ENCODE results near the gene PLEKHM3.

The PLEKHM3 gene

GRCh38 chr2:208001924-208002323, 23.4 kb downstream of the PLEKHM3 start:
- no peak overlapping the region for H3K4me3 ChIP-seq (replicated peaks; ENCODE audit: insufficient read depth, low read length)
- H3K27ac ChIP-seq (replicated peaks), result no peak overlapping the region
- H3K27me3 ChIP-seq (ENCODE audit: insufficient read depth, poor library complexity, severe bottlenecking), result no peaks in the 10 kb centered on the region
- DNase-seq (ENCODE audit: low read depth in 1 of 2, low spot score in 1 of 2), result no peak
- TF ChIP-seq CTCF (IDR thresholded peaks at IDR 0.05; ENCODE audit: insufficient read depth, low read length) (no peak), GABPA (IDR thresholded peaks at IDR 0.05; ENCODE audit: low read depth) (no peak)

GRCh38 chr2:208000701-208001395, 24.5 kb downstream of the PLEKHM3 start:
- H3K27ac ChIP-seq (replicated peaks), result no peak overlapping the region
- H3K4me3 ChIP-seq (replicated peaks; ENCODE audit: insufficient read depth, low read length), result no peak overlapping the region
- TF ChIP-seq SPI1 (IDR thresholded peaks at IDR 0.05; ENCODE audit: borderline replicate concordance, low read depth), result no peak
- TF ChIP-seq POLR2AphosphoS5 (IDR thresholded peaks at IDR 0.05; ENCODE audit: low read depth), result no peak
- TF ChIP-seq REST (IDR thresholded peaks at IDR 0.05; ENCODE audit: insufficient replicate concordance, low read depth), result no peak
- TF ChIP-seq GABPA (IDR thresholded peaks at IDR 0.05; ENCODE audit: low read depth), result no peak
- TF ChIP-seq CTCF (IDR thresholded peaks at IDR 0.05; ENCODE audit: insufficient read depth, low read length), result no peak
- H3K27me3 ChIP-seq (ENCODE audit: insufficient read depth, poor library complexity, severe bottlenecking), result no peaks in the 10 kb centered on the region
- DNase-seq (ENCODE audit: low read depth in 1 of 2, low spot score in 1 of 2), result no peak

GRCh38 chr2:207996848-207997247, 28.5 kb downstream of the PLEKHM3 start:
- DNase-seq (ENCODE audit: low read depth in 1 of 2, low spot score in 1 of 2), result peak; percentile 25 to 57
- Histone ChIP-seq H3K4me3 (replicated peaks; ENCODE audit: insufficient read depth, low read length) (no peak overlapping the region), H3K27ac (replicated peaks) (no peak overlapping the region), H3K27me3 (ENCODE audit: insufficient read depth, poor library complexity, severe bottlenecking) (no peaks in the 10 kb centered on the region)
- TF ChIP-seq GABPA (IDR thresholded peaks at IDR 0.05; ENCODE audit: low read depth) (no peak), CTCF (IDR thresholded peaks at IDR 0.05; ENCODE audit: insufficient read depth, low read length) (no peak), SPI1 (IDR thresholded peaks at IDR 0.05; ENCODE audit: borderline replicate concordance, low read depth) (no peak), REST (IDR thresholded peaks at IDR 0.05; ENCODE audit: insufficient replicate concordance, low read depth) (no peak), POLR2AphosphoS5 (IDR thresholded peaks at IDR 0.05; ENCODE audit: low read depth) (no peak)

GRCh38 chr2:207995887-207996286, 29.4 kb downstream of the PLEKHM3 start:
- H3K27me3 ChIP-seq (ENCODE audit: insufficient read depth, poor library complexity, severe bottlenecking), result no peaks in the 10 kb centered on the region
- no peak for DNase-seq (ENCODE audit: low read depth in 1 of 2, low spot score in 1 of 2)
- no peak overlapping the region for H3K27ac ChIP-seq (replicated peaks)
- no peak for TF ChIP-seq POLR2AphosphoS5 (IDR thresholded peaks at IDR 0.05; ENCODE audit: low read depth)
- TF ChIP-seq REST (IDR thresholded peaks at IDR 0.05; ENCODE audit: insufficient replicate concordance, low read depth), result no peak
- TF ChIP-seq SPI1 (IDR thresholded peaks at IDR 0.05; ENCODE audit: borderline replicate concordance, low read depth), result no peak
- no peak for TF ChIP-seq GABPA (IDR thresholded peaks at IDR 0.05; ENCODE audit: low read depth)
- TF ChIP-seq CTCF (IDR thresholded peaks at IDR 0.05; ENCODE audit: insufficient read depth, low read length), result no peak
- no peak overlapping the region for H3K4me3 ChIP-seq (replicated peaks; ENCODE audit: insufficient read depth, low read length)
